SU-DHL-6 (cell line): ENCODE measurements around the gene PRSS50.
"Not testable (repeated sequence)": the region's sequence is repeated elsewhere in the genome, so short reads cannot be mapped to it uniquely, and the experiment has no call there.

Source experiments
- H2AFZ ChIP-seq: fragments of 200-600 bp; sonication (generic); 2 replicates; pipeline ENCODE4 v1.6.1; 2014; ENCODE audit warnings: low read depth, mild to moderate bottlenecking, moderate library complexity, mixed read lengths, antibody characterized with exemption, low read length; ENCODE audit not compliant: severe bottlenecking
- H3F3A ChIP-seq: fragments of 200-600 bp; shearing (Covaris generic); 2 replicates; pipeline ENCODE4 v1.6.0; 2016; ENCODE audit warnings: antibody characterized with exemption, mild to moderate bottlenecking; ENCODE audit not compliant: insufficient read depth
- H3K27ac ChIP-seq: fragments of 200-600 bp; sonication (generic); 2 replicates; pipeline ENCODE4 v1.5.1; 2016; ENCODE audit warnings: low read depth, mild to moderate bottlenecking, low read length, moderate library complexity, mixed read lengths
- H3K27me3 ChIP-seq: fragments of 200-600 bp; sonication (generic), shearing (Covaris generic); 2 replicates; pipeline ENCODE4 v1.6.0; 2014; ENCODE audit warnings: mild to moderate bottlenecking, low read length
- H3K36me3 ChIP-seq: fragments of 200-600 bp; sonication (generic); 2 replicates; pipeline ENCODE4 v1.6.1; 2014; ENCODE audit warnings: mild to moderate bottlenecking, low read length, mixed read lengths
- H3K4me2 ChIP-seq: fragments of 300-600, 200-600 bp; shearing (Covaris generic), sonication (generic); 2 replicates; pipeline ENCODE4 v1.6.0; 2014; ENCODE audit warnings: low read length, low read depth, mild to moderate bottlenecking; ENCODE audit not compliant: poor library complexity, severe bottlenecking
- H3K4me3 ChIP-seq: fragments of 200-600 bp; sonication (generic); 2 replicates; pipeline ENCODE4 v1.5.1; 2014; ENCODE audit warnings: antibody characterized with exemption, low read length, mild to moderate bottlenecking, mixed read lengths; ENCODE audit not compliant: insufficient read depth, poor library complexity, severe bottlenecking
- H3K79me2 ChIP-seq: fragments of 200-600 bp; sonication (generic); 2 replicates; pipeline ENCODE4 v1.6.1; 2014; ENCODE audit warnings: mild to moderate bottlenecking, low read length, moderate library complexity; ENCODE audit not compliant: insufficient read depth
- H3K9ac ChIP-seq: fragments of 200-600 bp; sonication (generic); 2 replicates; pipeline ENCODE4 v1.7.0; 2014; ENCODE audit warnings: mild to moderate bottlenecking, low read length
- H3K9me2 ChIP-seq: fragments of 200-600 bp; sonication (generic); replicated peaks from 2 replicates; pipeline ENCODE4 v1.6.1; 2014; ENCODE audit warnings: low read length; ENCODE audit not compliant: insufficient read depth
- H3K9me3 ChIP-seq: fragments of 200-600 bp; sonication (generic); 2 replicates; pipeline ENCODE4 v1.6.1; 2014; ENCODE audit warnings: low read length, mixed read lengths; ENCODE audit not compliant: insufficient read depth
- H4K20me1 ChIP-seq: fragments of 200-600 bp; sonication (generic); 2 replicates; pipeline ENCODE4 v1.6.1; 2014; ENCODE audit warnings: low read depth, mild to moderate bottlenecking, antibody characterized with exemption, low read length, moderate library complexity, mixed read lengths
- EZH2phosphoT487 ChIP-seq: fragments of 200-600 bp; sonication (generic), shearing (Covaris generic); conservative IDR thresholded peaks from 2 replicates; pipeline ENCODE4 v1.6.1; 2018; ENCODE audit warnings: mild to moderate bottlenecking, antibody characterized with exemption, low read length, moderate library complexity, mixed read lengths
- TF ChIP-seq, protein P1 (sequence below): fragments of 200-600 bp; sonication (generic); IDR thresholded peaks from one replicate; pipeline ENCODE4 v1.5.1; 2017; ENCODE audit warnings: antibody characterized with exemption, mild to moderate bottlenecking, low read length, moderate library complexity; ENCODE audit not compliant: insufficient read depth, poor library complexity, severe bottlenecking

The PRSS50 gene

DNA sequence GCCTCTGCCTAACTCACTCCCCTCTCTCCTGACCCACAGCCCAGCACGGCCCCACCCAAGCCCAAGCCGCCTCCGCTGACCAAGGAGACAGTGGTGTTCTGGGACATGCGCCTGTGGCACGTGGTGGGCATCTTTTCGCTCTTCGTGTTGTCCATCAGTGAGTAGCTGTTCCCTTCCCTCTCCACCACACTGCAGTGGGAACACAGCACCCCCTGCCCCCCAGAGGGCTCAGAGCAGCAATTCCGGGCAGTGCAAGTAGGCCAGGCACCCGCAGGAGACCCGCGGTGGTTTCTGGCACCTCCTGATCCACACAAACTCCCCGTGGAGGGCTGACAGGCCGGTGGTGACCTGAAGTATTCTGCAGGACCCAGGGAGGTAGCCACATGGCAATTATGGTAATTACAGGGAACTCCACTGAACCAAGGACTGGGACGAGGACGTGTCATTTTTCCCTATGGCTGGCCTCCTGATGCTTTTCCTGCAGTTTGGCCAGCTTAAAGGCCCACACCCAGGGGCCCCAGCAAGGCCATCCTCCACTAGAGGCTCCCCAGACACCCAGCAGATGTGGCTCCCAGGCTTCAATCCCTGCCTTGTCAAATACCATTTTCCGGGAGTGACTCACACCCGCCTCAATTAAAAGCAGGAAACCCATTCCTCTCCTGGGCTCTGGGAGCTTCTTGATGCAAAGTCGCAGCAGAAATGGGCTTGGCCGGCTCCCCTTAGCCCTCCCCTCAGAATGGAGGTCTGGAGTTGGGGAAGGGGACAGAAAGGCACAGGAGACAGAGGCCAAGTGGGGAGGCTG lies 11.7 kb downstream of the PRSS50 start:
- no peak overlapping the region for H3K4me3 ChIP-seq
- no peaks in the 10 kb centered on the region for H3K9me3 ChIP-seq
- no peaks in the 10 kb centered on the region for H3K9me2 ChIP-seq
- no peaks in the 10 kb centered on the region for H3K79me2 ChIP-seq
- H4K20me1 ChIP-seq: no peaks in the 10 kb centered on the region
- H3K36me3 ChIP-seq: no peaks in the 10 kb centered on the region
- no peak overlapping the region for H2AFZ ChIP-seq
- no peak overlapping the region for H3K9ac ChIP-seq
- no peak overlapping the region for H3K4me2 ChIP-seq
- no peaks in the 10 kb centered on the region for H3F3A ChIP-seq
- TF ChIP-seq, protein P1, sequence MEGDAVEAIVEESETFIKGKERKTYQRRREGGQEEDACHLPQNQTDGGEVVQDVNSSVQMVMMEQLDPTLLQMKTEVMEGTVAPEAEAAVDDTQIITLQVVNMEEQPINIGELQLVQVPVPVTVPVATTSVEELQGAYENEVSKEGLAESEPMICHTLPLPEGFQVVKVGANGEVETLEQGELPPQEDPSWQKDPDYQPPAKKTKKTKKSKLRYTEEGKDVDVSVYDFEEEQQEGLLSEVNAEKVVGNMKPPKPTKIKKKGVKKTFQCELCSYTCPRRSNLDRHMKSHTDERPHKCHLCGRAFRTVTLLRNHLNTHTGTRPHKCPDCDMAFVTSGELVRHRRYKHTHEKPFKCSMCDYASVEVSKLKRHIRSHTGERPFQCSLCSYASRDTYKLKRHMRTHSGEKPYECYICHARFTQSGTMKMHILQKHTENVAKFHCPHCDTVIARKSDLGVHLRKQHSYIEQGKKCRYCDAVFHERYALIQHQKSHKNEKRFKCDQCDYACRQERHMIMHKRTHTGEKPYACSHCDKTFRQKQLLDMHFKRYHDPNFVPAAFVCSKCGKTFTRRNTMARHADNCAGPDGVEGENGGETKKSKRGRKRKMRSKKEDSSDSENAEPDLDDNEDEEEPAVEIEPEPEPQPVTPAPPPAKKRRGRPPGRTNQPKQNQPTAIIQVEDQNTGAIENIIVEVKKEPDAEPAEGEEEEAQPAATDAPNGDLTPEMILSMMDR: no peak
- TF ChIP-seq EZH2phosphoT487: no peak
- H3K27me3 ChIP-seq: no peaks in the 10 kb centered on the region
- no peak overlapping the region for H3K27ac ChIP-seq

DNA sequence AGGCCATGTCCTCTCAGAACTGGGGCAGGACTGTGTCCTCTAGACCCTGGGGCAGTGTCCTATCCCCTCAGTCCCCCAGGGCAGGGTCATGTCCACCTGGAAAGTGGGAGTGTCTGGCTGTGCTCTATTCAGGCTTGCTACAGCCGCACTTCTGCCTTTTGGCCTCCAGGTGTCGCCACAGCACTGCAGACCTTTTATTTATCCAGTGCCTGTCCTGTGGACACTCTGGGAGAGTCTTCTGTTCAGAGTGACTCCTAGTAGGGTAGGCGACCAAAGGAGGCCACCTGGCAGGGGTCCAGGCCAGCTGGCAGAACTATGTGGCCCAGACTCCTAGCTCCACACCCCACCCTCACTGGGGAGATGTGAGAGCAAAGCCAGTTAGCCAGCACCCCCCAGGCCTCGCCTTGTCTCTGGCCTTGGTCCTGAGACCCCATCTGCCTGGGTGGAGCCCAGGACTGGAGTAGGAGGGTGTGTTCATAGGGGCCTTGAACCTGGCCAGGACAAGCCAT lies 12.6 kb downstream of the PRSS50 start:
- Histone ChIP-seq H3K4me2 (no peak overlapping the region), H3K9me2 (no peaks in the 10 kb centered on the region), H3K36me3 (no peaks in the 10 kb centered on the region), H3K27me3 (no peaks in the 10 kb centered on the region), H4K20me1 (no peaks in the 10 kb centered on the region), H3K9me3 (no peaks in the 10 kb centered on the region), H3K4me3 (no peak overlapping the region), H3K9ac (no peak overlapping the region), H3K79me2 (no peaks in the 10 kb centered on the region), H3F3A (no peaks in the 10 kb centered on the region), H3K27ac (no peak overlapping the region), H2AFZ (no peak overlapping the region)
- no peak for TF ChIP-seq EZH2phosphoT487
- TF ChIP-seq, protein P1: peak; percentile 93

DNA sequence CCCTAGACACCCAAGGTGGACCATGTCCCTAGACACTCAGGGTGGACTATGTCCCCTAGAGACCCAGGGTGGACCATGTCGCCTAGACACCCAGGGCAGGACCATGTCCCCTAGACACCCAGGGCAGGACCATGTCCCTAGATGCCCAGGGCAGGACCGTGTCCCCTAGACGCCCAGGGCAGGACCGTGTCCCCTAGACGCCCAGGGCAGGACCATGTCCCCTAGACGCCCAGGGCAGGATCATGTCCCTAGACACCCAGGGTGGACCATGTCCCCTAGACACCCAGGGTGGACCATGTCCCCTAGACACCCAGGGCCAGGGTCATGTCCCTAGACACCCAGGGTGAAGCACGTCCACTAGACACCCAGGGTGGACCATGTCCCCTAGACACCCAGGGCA lies 13.3 kb downstream of the PRSS50 start:
- not testable (repeated sequence) for H4K20me1 ChIP-seq, H2AFZ ChIP-seq, H3K4me3 ChIP-seq, H3F3A ChIP-seq, H3K27me3 ChIP-seq, H3K9me2 ChIP-seq, H3K4me2 ChIP-seq, H3K9me3 ChIP-seq, H3K9ac ChIP-seq, H3K27ac ChIP-seq, H3K79me2 ChIP-seq, H3K36me3 ChIP-seq

DNA sequence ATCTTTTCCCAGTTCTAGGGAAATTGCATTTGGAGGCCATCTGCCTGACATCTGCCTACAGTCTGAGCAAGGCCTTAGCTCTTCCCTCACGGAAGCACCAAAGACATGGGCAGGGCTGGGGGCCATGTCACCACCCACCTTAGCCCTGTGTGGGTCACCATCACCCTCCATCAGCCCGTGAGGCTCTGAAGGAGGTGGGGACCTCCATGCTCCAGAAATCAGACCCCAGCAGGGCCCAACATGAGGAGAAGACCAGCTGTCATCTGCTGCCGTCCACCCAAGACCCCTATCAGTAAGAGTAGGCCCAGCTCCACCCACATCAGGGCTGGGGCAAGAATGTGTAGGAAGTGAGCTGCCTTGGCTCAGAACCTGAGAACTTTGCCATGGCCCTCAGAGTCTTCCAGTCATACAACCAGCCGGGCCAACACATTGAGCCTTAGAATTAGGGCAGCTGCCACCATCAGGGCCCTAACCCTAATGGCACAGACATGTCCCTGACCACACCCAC lies 14.6 kb downstream of the PRSS50 start:
- Histone ChIP-seq H3K4me2 (no peak overlapping the region), H3K27me3 (no peaks in the 10 kb centered on the region), H3K9me2 (no peaks in the 10 kb centered on the region), H4K20me1 (no peaks in the 10 kb centered on the region), H3K9me3 (no peaks in the 10 kb centered on the region), H3F3A (no peaks in the 10 kb centered on the region), H3K4me3 (no peak overlapping the region), H3K9ac (no peak overlapping the region), H3K27ac (no peak overlapping the region), H3K79me2 (no peaks in the 10 kb centered on the region), H3K36me3 (no peaks in the 10 kb centered on the region), H2AFZ (no peak overlapping the region)
- TF ChIP-seq, protein P1: no peak
- no peak for TF ChIP-seq EZH2phosphoT487
